22Rv1 (cell line): ENCODE results near the gene SPEG.

Experiments
- ZFX ChIP-seq: fragments of 450-650 bp; IDR thresholded peaks from 2 replicates; pipeline ENCODE4 v1.6.1; 2017; ENCODE audit warnings: antibody characterized with exemption, borderline replicate concordance
- TF ChIP-seq, protein P1 (sequence below): fragments of 450-650 bp; IDR thresholded peaks from 2 replicates; pipeline ENCODE4 v1.5.1; 2017; ENCODE audit warnings: mild to moderate bottlenecking

DNA sequence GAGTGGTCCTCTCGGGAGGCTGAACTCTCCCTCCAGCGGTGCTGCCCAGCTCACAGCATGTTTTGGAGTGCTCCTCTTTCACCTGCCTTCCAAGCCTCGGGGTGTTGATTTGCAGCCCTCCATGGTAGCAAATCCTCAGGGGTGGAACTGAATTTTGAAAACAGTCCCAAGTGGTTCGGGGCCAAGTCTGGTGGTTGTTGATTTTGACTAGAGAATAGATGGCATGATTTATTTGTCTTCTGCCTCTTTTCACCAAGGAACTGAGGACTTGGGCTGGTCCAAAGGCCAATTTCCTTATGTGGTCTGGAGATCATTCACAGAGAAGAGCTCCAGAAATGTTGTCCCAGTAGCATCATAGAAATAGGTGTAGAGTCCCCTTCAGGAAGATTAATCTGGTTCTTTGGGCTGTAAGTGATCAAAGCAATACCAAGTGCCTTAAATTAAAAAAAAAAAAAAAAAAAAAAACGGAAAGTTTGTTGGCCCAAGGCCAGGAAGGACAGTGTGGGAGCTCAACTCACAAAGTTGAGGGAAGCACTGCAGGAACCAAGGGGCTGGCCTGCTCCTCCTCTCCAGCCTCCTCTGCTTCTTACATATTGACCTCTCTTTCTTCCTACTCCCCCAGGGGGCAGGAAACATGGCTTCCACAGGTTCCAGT, 18.9 kb upstream of the SPEG start:
- TF ChIP-seq, protein P1, sequence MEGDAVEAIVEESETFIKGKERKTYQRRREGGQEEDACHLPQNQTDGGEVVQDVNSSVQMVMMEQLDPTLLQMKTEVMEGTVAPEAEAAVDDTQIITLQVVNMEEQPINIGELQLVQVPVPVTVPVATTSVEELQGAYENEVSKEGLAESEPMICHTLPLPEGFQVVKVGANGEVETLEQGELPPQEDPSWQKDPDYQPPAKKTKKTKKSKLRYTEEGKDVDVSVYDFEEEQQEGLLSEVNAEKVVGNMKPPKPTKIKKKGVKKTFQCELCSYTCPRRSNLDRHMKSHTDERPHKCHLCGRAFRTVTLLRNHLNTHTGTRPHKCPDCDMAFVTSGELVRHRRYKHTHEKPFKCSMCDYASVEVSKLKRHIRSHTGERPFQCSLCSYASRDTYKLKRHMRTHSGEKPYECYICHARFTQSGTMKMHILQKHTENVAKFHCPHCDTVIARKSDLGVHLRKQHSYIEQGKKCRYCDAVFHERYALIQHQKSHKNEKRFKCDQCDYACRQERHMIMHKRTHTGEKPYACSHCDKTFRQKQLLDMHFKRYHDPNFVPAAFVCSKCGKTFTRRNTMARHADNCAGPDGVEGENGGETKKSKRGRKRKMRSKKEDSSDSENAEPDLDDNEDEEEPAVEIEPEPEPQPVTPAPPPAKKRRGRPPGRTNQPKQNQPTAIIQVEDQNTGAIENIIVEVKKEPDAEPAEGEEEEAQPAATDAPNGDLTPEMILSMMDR = no peak
- TF ChIP-seq ZFX = no peak
